Measurements from ENCODE around the gene PROB1. TPM values are rescaled to one million over a fixed set of nuclear protein-coding genes. Genes with fewer than 3 reads are reported as not detected.

The PROB1 gene
- total and polyA plus RNA-seq, 2 of the 8 experiments (the other 6 are each of a cell fraction or from before 2014, with no cell fraction given): 0.89 to 3.1 TPM

Other genes with a start within 250 kb of the PROB1 start
- gene SIL1, start 196.7 kb downstream of the PROB1 start, total RNA-seq (2021; fragmentation: NEBNext Ultra II Directional; extraction: Animal tissue kit (Norgen Biotek cat#: 25700)): 6.6 and 8.3 TPM in 2 replicates
- 12.8 and 13.9 TPM in 2 replicates for gene SIL1, start 196.7 kb downstream of the PROB1 start, polyA plus RNA-seq (2011; rRNA removed)
- 378 and 389 TPM in 2 replicates for gene MATR3, start 101.4 kb downstream of the PROB1 start, total RNA-seq (2021; fragmentation: NEBNext Ultra II Directional; extraction: Animal tissue kit (Norgen Biotek cat#: 25700))
- 90.6 and 116 TPM in 2 replicates for gene MATR3, start 101.4 kb downstream of the PROB1 start, polyA plus RNA-seq (2011; rRNA removed)
- 157 and 162 TPM in 2 replicates for gene PAIP2, start 53.2 kb downstream of the PROB1 start, total RNA-seq (2021; fragmentation: NEBNext Ultra II Directional; extraction: Animal tissue kit (Norgen Biotek cat#: 25700))
- gene PAIP2, start 53.2 kb downstream of the PROB1 start, polyA plus RNA-seq (2011; rRNA removed): 68.8 and 87.6 TPM in 2 replicates
- gene SLC23A1, start 11.8 kb downstream of the PROB1 start, total RNA-seq (2021; fragmentation: NEBNext Ultra II Directional; extraction: Animal tissue kit (Norgen Biotek cat#: 25700)): not detected in 2 replicates
- 0.03 TPM in 1 of 2 replicates, not detected in the other for gene SLC23A1, start 11.8 kb downstream of the PROB1 start, polyA plus RNA-seq (2011; rRNA removed)
- gene MZB1, start 5.2 kb downstream of the PROB1 start, total RNA-seq (2021; fragmentation: NEBNext Ultra II Directional; extraction: Animal tissue kit (Norgen Biotek cat#: 25700)): 0.47 TPM in 1 of 2 replicates, not detected in the other
- gene MZB1, start 5.2 kb downstream of the PROB1 start, polyA plus RNA-seq (2011; rRNA removed): 0.39 and 0.71 TPM in 2 replicates
- 9.4 and 11.6 TPM in 2 replicates for gene SPATA24, start 9.0 kb upstream of the PROB1 start, total RNA-seq (2021; fragmentation: NEBNext Ultra II Directional; extraction: Animal tissue kit (Norgen Biotek cat#: 25700))
- 4.4 and 5.8 TPM in 2 replicates for gene SPATA24, start 9.0 kb upstream of the PROB1 start, polyA plus RNA-seq (2011; rRNA removed)
- 22.0 and 29.2 TPM in 2 replicates for gene DNAJC18, start 44.4 kb upstream of the PROB1 start, total RNA-seq (2021; fragmentation: NEBNext Ultra II Directional; extraction: Animal tissue kit (Norgen Biotek cat#: 25700))
- 3.8 and 7.8 TPM in 2 replicates for gene DNAJC18, start 44.4 kb upstream of the PROB1 start, polyA plus RNA-seq (2011; rRNA removed)
- 2.7 and 3.3 TPM in 2 replicates for gene ECSCR, start 67.6 kb upstream of the PROB1 start, total RNA-seq (2021; fragmentation: NEBNext Ultra II Directional; extraction: Animal tissue kit (Norgen Biotek cat#: 25700))
- gene ECSCR, start 67.6 kb upstream of the PROB1 start, polyA plus RNA-seq (2011; rRNA removed): 4.9 and 7.2 TPM in 2 replicates
- gene SMIM33, start 75.9 kb upstream of the PROB1 start, total RNA-seq (2021; fragmentation: NEBNext Ultra II Directional; extraction: Animal tissue kit (Norgen Biotek cat#: 25700)): not detected in 2 replicates
- gene SMIM33, start 75.9 kb upstream of the PROB1 start, polyA plus RNA-seq (2011; rRNA removed): not detected in 2 replicates
- gene STING1, start 87.7 kb upstream of the PROB1 start, total RNA-seq (2021; fragmentation: NEBNext Ultra II Directional; extraction: Animal tissue kit (Norgen Biotek cat#: 25700)): 0.26 and 0.42 TPM in 2 replicates
- 0.47 and 1.2 TPM in 2 replicates for gene STING1, start 87.7 kb upstream of the PROB1 start, polyA plus RNA-seq (2011; rRNA removed)
- gene UBE2D2, start 166.2 kb upstream of the PROB1 start, total RNA-seq (2021; fragmentation: NEBNext Ultra II Directional; extraction: Animal tissue kit (Norgen Biotek cat#: 25700)): 194 and 203 TPM in 2 replicates
- gene UBE2D2, start 166.2 kb upstream of the PROB1 start, polyA plus RNA-seq (2011; rRNA removed): 57.8 and 66.9 TPM in 2 replicates